Suprapubic skin (tissue), 4 donors: Measurements from ENCODE around the gene SP7. TPM values are rescaled to one million over a fixed set of nuclear protein-coding genes. Genes with fewer than 3 reads are reported as not detected.
"Not testable (repeated sequence)": the region's sequence is repeated elsewhere in the genome, so short reads cannot be mapped to it uniquely, and the experiment has no call there.

Experiments used
- DNase-seq, 2 donors: peaks; one replicate each; pipeline ENCODE4 v3.0.0-alpha.2; 2019; ENCODE audit warnings: low spot score in 2 of 2
- H3K27ac ChIP-seq: fragments of 200-600 bp; sonication (generic); one replicate; pipeline ENCODE4 v1.5.1; 2019
- H3K27me3 ChIP-seq: fragments of 200-600 bp; sonication (generic); one replicate; pipeline ENCODE4 v1.5.1; 2019
- H3K36me3 ChIP-seq: fragments of 200-600 bp; sonication (generic); one replicate; pipeline ENCODE4 v1.5.1; 2019
- H3K4me1 ChIP-seq: fragments of 200-600 bp; sonication (generic); one replicate; pipeline ENCODE4 v1.5.1; 2019
- H3K4me3 ChIP-seq: fragments of 200-600 bp; sonication (generic); one replicate; pipeline ENCODE4 v1.5.1; 2019; ENCODE audit warnings: mild to moderate bottlenecking
- H3K9me3 ChIP-seq: fragments of 200-600 bp; sonication (generic); one replicate; pipeline ENCODE4 v1.5.1; 2019
- CTCF ChIP-seq, 2 donors: fragments of 200-600 bp in 1 of 2; fragments of 450-650 bp in 1 of 2; sonication (generic) in 1 of 2; IDR thresholded peaks; one replicate each; pipeline ENCODE4 v1.5.1; 2016 to 2019; ENCODE audit warnings: antibody characterized with exemption in 2 of 2, mild to moderate bottlenecking in 1 of 2, moderate library complexity in 1 of 2
- EP300 ChIP-seq: sonication (generic); formaldehyde crosslinking; IDR thresholded peaks from one replicate; pipeline ENCODE4 v1.6.1; 2017; ENCODE audit warnings: antibody characterized with exemption
- POLR2A ChIP-seq, 2 donors: fragments of 450-650 bp; IDR thresholded peaks; one replicate each; pipeline ENCODE4 v1.6.1; 2017; ENCODE audit warnings: antibody characterized with exemption in 2 of 2, mild to moderate bottlenecking in 2 of 2, moderate library complexity in 2 of 2
- POLR2AphosphoS5 ChIP-seq, 3 donors: sonication (generic); formaldehyde crosslinking; IDR thresholded peaks; one replicate each; pipeline ENCODE4 v1.6.1; 2017; ENCODE audit warnings: antibody characterized with exemption in 3 of 3
- WGBS: methylation state at CpG from one replicate; pipeline ENCODE4 v1.1.5; 2018; 5-methylcytosine and 5-hydroxymethylcytosine counted together
- total RNA-seq, 4 donors: library from RNA; depleted of rRNA; stranded (reverse); fragments of >200 nt; gene quantifications; one replicate each; pipeline ENCODE4 v1.1.0, GENCODE V29; 2016

The SP7 gene
- total RNA-seq, 4 donors from 2014 or later, result not detected

- Histone ChIP-seq H3K4me1 (peaks cover 45% of the 10 kb centered on the region), H3K9me3 (no peaks in the 10 kb centered on the region), H3K27ac (no peak overlapping the region), H3K4me3 (no peak overlapping the region), H3K27me3 (no peaks in the 10 kb centered on the region), H3K36me3 (peaks cover 61% of the 10 kb centered on the region)
- 80% methylated on average over 3 of the region's 5 CpGs for WGBS
- no peak for TF ChIP-seq EP300
- no peak for TF ChIP-seq POLR2A (IDR thresholded peaks at IDR 0.05)
- DNase-seq, result no peak
These were observed 33.3 kb downstream of the SP7 start for GRCh38 chr12:53302903-53303302.

DNA sequence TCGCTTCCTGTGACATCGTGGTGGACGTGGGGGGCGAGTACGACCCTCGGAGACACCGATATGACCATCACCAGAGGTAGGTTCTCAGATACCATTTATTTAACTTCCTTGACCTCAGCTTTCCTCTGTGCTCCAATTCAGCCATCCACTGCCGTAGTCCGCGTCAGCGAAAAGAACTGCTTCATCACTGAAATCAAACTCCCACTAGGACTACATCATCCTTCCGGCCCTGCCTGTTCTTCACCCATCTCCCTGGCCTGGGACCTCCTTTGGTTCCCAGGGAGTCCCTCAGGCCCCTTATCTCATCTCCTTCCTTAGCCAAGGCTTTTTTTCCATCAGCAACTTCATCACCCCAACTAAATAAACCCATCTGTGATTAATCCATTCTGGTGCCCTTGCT lies 36.0 kb downstream of the SP7 start:
- H3K36me3 ChIP-seq, result peaks cover 34% of the 10 kb centered on the region
- H3K4me3 ChIP-seq, result peak overlapping the region; percentile 63
- TF ChIP-seq CTCF (IDR thresholded peaks at IDR 0.05) (no peak), EP300 (no peak), POLR2AphosphoS5 (IDR thresholded peaks at IDR 0.05) (no peak), POLR2A (IDR thresholded peaks at IDR 0.05) (no peak)
- no peak for DNase-seq
- peak overlapping the region; percentile 81 for H3K27ac ChIP-seq
- H3K4me1 ChIP-seq, result peaks cover 67% of the 10 kb centered on the region
- H3K27me3 ChIP-seq, result no peaks in the 10 kb centered on the region
- 3% methylated on average over 12 of the region's 12 CpGs for WGBS
- no peaks in the 10 kb centered on the region for H3K9me3 ChIP-seq

- Histone ChIP-seq H3K27me3 (no peaks in the 10 kb centered on the region), H3K27ac (peak within 1 kb of the TSS; percentile 81), H3K36me3 (peaks cover 32% of the 10 kb centered on the region), H3K4me1 (peaks cover 73% of the 10 kb centered on the region), H3K9me3 (no peaks in the 10 kb centered on the region), H3K4me3 (peak within 1 kb of the TSS; percentile 63)
- DNase-seq, result peak; percentile 88 to 91
- WGBS, result 1% methylated on average over 16 of the region's 51 CpGs
- TF ChIP-seq CTCF (IDR thresholded peaks at IDR 0.05) (peak in 1 of 2 donors; percentile 10), POLR2AphosphoS5 (IDR thresholded peaks at IDR 0.05) (peak in 2 of 3 donors; percentile 67 to 76), EP300 (no peak), POLR2A (IDR thresholded peaks at IDR 0.05) (peak in 1 of 2 donors; percentile 34)
These were observed 36.5 kb downstream of the SP7 start, which contains the start of gene MYG1 for GRCh38 chr12:53299454-53300180. MYG1 (plus strand) TSS chr12:53299695; CDS start chr12:53299738, 43 bp downstream.

GRCh38 chr12:53299101-53299453 lies 37.1 kb downstream of the SP7 start:
- Histone ChIP-seq H3K36me3 (peaks cover 27% of the 10 kb centered on the region), H3K27ac (peak overlapping the region; percentile 81), H3K4me1 (peaks cover 75% of the 10 kb centered on the region), H3K9me3 (no peaks in the 10 kb centered on the region), H3K27me3 (no peaks in the 10 kb centered on the region), H3K4me3 (peak overlapping the region; percentile 63)
- no peak for DNase-seq
- TF ChIP-seq POLR2A (IDR thresholded peaks at IDR 0.05) (no peak), POLR2AphosphoS5 (IDR thresholded peaks at IDR 0.05) (peak in 1 of 3 donors; percentile 34), CTCF (IDR thresholded peaks at IDR 0.05) (no peak)
- WGBS, result 48% methylated on average over 5 of the region's 5 CpGs

DNA sequence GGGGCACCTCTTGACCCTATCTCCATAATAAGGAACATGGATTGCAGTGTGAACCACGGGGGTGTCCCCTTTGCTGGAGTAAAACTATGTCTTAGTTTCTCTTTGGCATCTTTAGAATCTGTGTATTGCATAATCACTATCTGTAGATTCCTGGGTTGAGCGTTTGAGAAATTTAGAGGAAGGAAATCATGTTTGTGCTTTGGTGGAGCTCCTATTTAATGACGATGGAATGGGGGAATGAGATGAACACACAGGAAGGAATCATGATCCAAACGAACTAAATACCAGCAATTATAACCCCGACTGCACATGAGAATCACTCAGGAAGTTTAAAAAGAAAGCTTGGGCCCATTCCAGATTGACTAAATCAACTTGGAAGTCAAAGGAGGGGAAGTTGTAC lies 38.0 kb downstream of the SP7 start:
- Histone ChIP-seq H3K27ac (no peak overlapping the region), H3K4me1 (peaks cover 75% of the 10 kb centered on the region), H3K9me3 (no peaks in the 10 kb centered on the region), H3K36me3 (peaks cover 19% of the 10 kb centered on the region), H3K4me3 (no peak overlapping the region), H3K27me3 (no peaks in the 10 kb centered on the region)
- no peak for DNase-seq
- TF ChIP-seq POLR2AphosphoS5 (IDR thresholded peaks at IDR 0.05), result no peak
- no peak for TF ChIP-seq CTCF (IDR thresholded peaks at IDR 0.05)
- TF ChIP-seq POLR2A (IDR thresholded peaks at IDR 0.05), result no peak
- no peak for TF ChIP-seq EP300
- 56% methylated on average over 5 of the region's 5 CpGs for WGBS

DNA sequence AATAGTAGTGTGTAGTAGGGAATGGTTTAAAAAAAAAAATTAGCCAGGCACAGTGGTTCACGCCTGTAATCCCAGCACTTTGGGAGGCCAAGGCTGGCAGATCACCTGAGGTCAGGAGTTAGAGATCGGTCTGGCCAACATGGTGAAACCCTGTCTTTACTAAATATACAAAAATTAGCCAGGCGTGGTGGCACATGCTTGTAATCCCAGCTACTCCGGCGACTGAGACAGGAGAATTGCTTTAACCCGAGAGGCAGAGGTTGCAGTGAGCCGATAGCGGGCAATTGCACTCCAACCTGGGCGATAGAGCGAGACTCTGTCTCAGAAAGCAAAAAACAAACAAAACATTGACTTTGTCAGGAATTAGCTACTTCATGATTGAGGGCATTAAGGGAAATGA lies 39.0 kb downstream of the SP7 start:
- not testable (repeated sequence) for H3K36me3 ChIP-seq, H3K4me3 ChIP-seq, H3K27ac ChIP-seq, DNase-seq, H3K27me3 ChIP-seq, H3K9me3 ChIP-seq
- WGBS, result 93% methylated on average over 10 of the region's 10 CpGs
- H3K4me1 ChIP-seq, result peaks cover 67% of the 10 kb centered on the region
